H1 (cell line): ENCODE measurements around the gene BCKDHA. TPM values are rescaled to one million over a fixed set of nuclear protein-coding genes. Genes with fewer than 3 reads are reported as not detected.

ENCODE experiments used
- CTCF ChIA-PET: fragments of 300-600 bp; sonication (Branson Sonifier 250); formaldehyde crosslinking; loops from one replicate; lab custom pipeline; 2021; ENCODE audit not compliant: partially characterized antibody; lab: Charles Lee
- POLR2A ChIA-PET: fragments of 300-600 bp; sonication (Branson Sonifier 250); formaldehyde crosslinking; loops from one replicate; lab custom pipeline; 2021; ENCODE audit warnings: inconsistent platforms; ENCODE audit not compliant: partially characterized antibody; lab: Charles Lee
- DNase-seq, 2 experiments: peaks; one replicate each; pipeline versions ENCODE4 v3.0.0 to v3.0.0-alpha.2; 2010 to 2022; ENCODE audit warnings: low spot score in 2 of 2, low read depth in 1 of 2, mixed read lengths in 1 of 2
- FAIRE-seq: peaks from 2 replicates; lab custom pipeline; 2011; peaks lifted over from hg19 to GRCh38; lab: Jason Lieb, UNC
- H2AFZ ChIP-seq: 2 replicates; pipeline ENCODE4 v1.8.1; 2012; ENCODE audit warnings: low read length, inconsistent platforms
- H2AK5ac ChIP-seq: 2 replicates; pipeline ENCODE4 v1.6.1; 2013; ENCODE audit warnings: low read depth, low read length
- H2BK120ac ChIP-seq: replicated peaks from 2 replicates; pipeline ENCODE3; 2013; ENCODE audit warnings: low read depth, low read length, inconsistent platforms
- H2BK12ac ChIP-seq: 2 replicates; pipeline ENCODE4 v1.6.1; 2013; ENCODE audit warnings: low read depth, low read length
- H2BK15ac ChIP-seq: 2 replicates; pipeline ENCODE4 v1.6.1; 2013; ENCODE audit warnings: low read length
- H2BK20ac ChIP-seq: 2 replicates; pipeline ENCODE4 v1.6.1; 2013; ENCODE audit warnings: low read length
- H2BK5ac ChIP-seq: 2 replicates; pipeline ENCODE4 v1.6.1; 2013; ENCODE audit warnings: low read depth, low read length
- H3K14ac ChIP-seq: 2 replicates; pipeline ENCODE4 v1.6.1; 2013; ENCODE audit warnings: inconsistent platforms; ENCODE audit not compliant: insufficient read length
- H3K18ac ChIP-seq: 2 replicates; pipeline ENCODE4 v1.6.1; 2013; ENCODE audit warnings: low read length; ENCODE audit errors: extremely low read depth
- H3K23ac ChIP-seq: 2 replicates; pipeline ENCODE4 v1.6.1; 2013; ENCODE audit warnings: inconsistent platforms; ENCODE audit not compliant: insufficient read length
- H3K23me2 ChIP-seq: 2 replicates; pipeline ENCODE4 v1.6.1; 2013; ENCODE audit warnings: low read depth, low read length
- H3K27ac ChIP-seq: 2 replicates; pipeline ENCODE4 v1.6.1; 2011; ENCODE audit warnings: low read depth, low read length, inconsistent platforms
- H3K27me3 ChIP-seq, 4 experiments: replicated peaks in 1 of 4; 1 replicate in 1 of 4; 2 replicates in 3 of 4; pipeline versions ENCODE4 v1.6.1 to v1.8.1; 2011 to 2013; ENCODE audit warnings: low read length in 3 of 4, mild to moderate bottlenecking in 3 of 4, inconsistent platforms in 2 of 4, mixed read lengths in 2 of 4, moderate library complexity in 1 of 4; ENCODE audit not compliant: control insufficient read depth in 3 of 4, insufficient read depth in 3 of 4; ENCODE audit errors: extremely low read depth in 1 of 4
- H3K36me3 ChIP-seq, 4 experiments: 2 replicates each; pipeline versions ENCODE4 v1.6.1 to v1.8.1; 2011 to 2013; ENCODE audit warnings: mild to moderate bottlenecking in 4 of 4, low read length in 3 of 4, moderate library complexity in 2 of 4, control low read depth in 1 of 4, inconsistent platforms in 1 of 4; ENCODE audit not compliant: insufficient read depth in 4 of 4, control insufficient read depth in 2 of 4
- H3K4ac ChIP-seq: replicated peaks from 2 replicates; pipeline ENCODE3; 2013; ENCODE audit warnings: low read length, low read depth, mixed read lengths, inconsistent platforms; ENCODE audit not compliant: insufficient read length
- H3K4me1 ChIP-seq, 4 experiments: replicated peaks in 1 of 4; 1 replicate in 1 of 4; 2 replicates in 3 of 4; pipeline versions ENCODE4 v1.6.1 to v1.8.1; 2011 to 2013; ENCODE audit warnings: low read length in 3 of 4, inconsistent platforms in 2 of 4, mixed read lengths in 1 of 4; ENCODE audit not compliant: insufficient read depth in 4 of 4, control insufficient read depth in 3 of 4
- H3K4me2 ChIP-seq, 2 experiments: 2 replicates each; pipeline versions ENCODE4 v1.6.1 to v1.8.1; 2011 to 2013; ENCODE audit warnings: low read depth in 2 of 2, low read length in 2 of 2, control low read depth in 1 of 2, inconsistent platforms in 1 of 2, mild to moderate bottlenecking in 1 of 2; ENCODE audit not compliant: insufficient read depth in 1 of 2
- H3K4me3 ChIP-seq, 4 experiments: fragments of 200-600, 300-600 bp in 1 of 4; sonication (generic), shearing (Covaris generic), sonication (Bioruptor Twin) in 1 of 4; 2 replicates each; pipeline versions ENCODE4 v1.5.1 to v1.8.1; 2011 to 2016; ENCODE audit warnings: low read length in 4 of 4, low read depth in 3 of 4, control low read depth in 2 of 4, inconsistent platforms in 2 of 4, mild to moderate bottlenecking in 2 of 4, mixed read lengths in 1 of 4, moderate library complexity in 1 of 4; ENCODE audit not compliant: insufficient read depth in 2 of 4; ENCODE audit errors: extremely low read depth in 1 of 4
- H3K56ac ChIP-seq: replicated peaks from 2 replicates; pipeline ENCODE3; 2013; ENCODE audit warnings: low read depth, mild to moderate bottlenecking, mixed read lengths, low read length, inconsistent platforms; ENCODE audit not compliant: insufficient read length
- H3K79me1 ChIP-seq: 2 replicates; pipeline ENCODE4 v1.6.1; 2013; ENCODE audit warnings: low read depth, low read length, control low read depth
- H3K79me2 ChIP-seq, 2 experiments: 2 replicates each; pipeline versions ENCODE4 v1.6.1 to v1.8.1; 2012 to 2013; ENCODE audit warnings: low read length in 2 of 2, mild to moderate bottlenecking in 2 of 2, inconsistent platforms in 1 of 2; ENCODE audit not compliant: insufficient read depth in 2 of 2, control insufficient read depth in 1 of 2
- H3K9ac ChIP-seq, 4 experiments: replicated peaks in 1 of 4; 1 replicate in 1 of 4; 2 replicates in 3 of 4; pipeline versions ENCODE4 v1.6.1 to v1.8.1; 2011 to 2013; ENCODE audit warnings: low read depth in 3 of 4, low read length in 3 of 4, control low read depth in 2 of 4, mild to moderate bottlenecking in 2 of 4, moderate library complexity in 2 of 4, inconsistent platforms in 1 of 4; ENCODE audit errors: extremely low read depth in 1 of 4
- H3K9me3 ChIP-seq, 2 experiments: 2 replicates each; pipeline versions ENCODE4 v1.6.1 to v1.8.1; 2012 to 2013; ENCODE audit warnings: mild to moderate bottlenecking in 2 of 2, moderate library complexity in 2 of 2, control low read depth in 1 of 2, inconsistent platforms in 1 of 2, low read depth in 1 of 2, low read length in 1 of 2, mixed read lengths in 1 of 2; ENCODE audit not compliant: insufficient read depth in 2 of 2
- H4K20me1 ChIP-seq, 2 experiments: replicated peaks in 1 of 2; 2 replicates each; pipeline versions ENCODE3 to v1.8.1; 2011 to 2013; ENCODE audit warnings: inconsistent platforms in 2 of 2, low read length in 2 of 2, mild to moderate bottlenecking in 1 of 2; ENCODE audit not compliant: insufficient read depth in 2 of 2, control insufficient read depth in 1 of 2
- H4K5ac ChIP-seq: 2 replicates; pipeline ENCODE4 v1.6.1; 2013; ENCODE audit warnings: low read length, low read depth, mixed read lengths, inconsistent platforms; ENCODE audit not compliant: insufficient read length
- H4K8ac ChIP-seq: 2 replicates; pipeline ENCODE4 v1.8.0; 2013; ENCODE audit warnings: mild to moderate bottlenecking, moderate library complexity, low read length, inconsistent platforms; ENCODE audit not compliant: insufficient read depth; ENCODE audit errors: extremely low read depth
- H4K91ac ChIP-seq: replicated peaks from 2 replicates; pipeline ENCODE3; 2013; ENCODE audit warnings: low read length, mixed read lengths, inconsistent platforms; ENCODE audit not compliant: insufficient read length
- CEBPB ChIP-seq: IDR thresholded peaks from 2 replicates; pipeline ENCODE4 v1.6.1; 2012; ENCODE audit warnings: low read depth, low read length
- FOSL1 ChIP-seq: IDR thresholded peaks from 2 replicates; pipeline ENCODE4 v1.6.1; 2011; ENCODE audit warnings: mild to moderate bottlenecking, low read depth, low read length, moderate library complexity; ENCODE audit not compliant: insufficient read depth
- PHF8 ChIP-seq: fragments of 200-600 bp; sonication (generic); conservative IDR thresholded peaks from 2 replicates; pipeline ENCODE4 v1.7.1; 2012; ENCODE audit warnings: low read depth, mild to moderate bottlenecking, inconsistent platforms, low read length, moderate library complexity
- RNF2 ChIP-seq: fragments of 200-900, 300-1000 bp; sonication (generic); IDR thresholded peaks from 2 replicates; pipeline ENCODE4 v1.7.1; 2016; ENCODE audit warnings: borderline replicate concordance, low read depth, mild to moderate bottlenecking, antibody characterized with exemption, low read length; ENCODE audit not compliant: poor library complexity, severe bottlenecking; ENCODE audit errors: missing control alignments
- SAP30 ChIP-seq: fragments of 300-600 bp; sonication (generic); IDR thresholded peaks from 2 replicates; pipeline ENCODE4 v1.7.1; 2012; ENCODE audit warnings: low read length, moderate library complexity, mild to moderate bottlenecking, inconsistent platforms; ENCODE audit not compliant: insufficient read depth, insufficient replicate concordance
- SIN3A ChIP-seq, 2 experiments: IDR thresholded peaks in 1 of 2; conservative IDR thresholded peaks in 1 of 2; 2 replicates each; pipeline ENCODE4 v1.6.1; 2011 to 2012; ENCODE audit warnings: low read length in 2 of 2, improper control_type of control experiment in 1 of 2, low read depth in 1 of 2, mild to moderate bottlenecking in 1 of 2
- SIX5 ChIP-seq: IDR thresholded peaks from 2 replicates; pipeline ENCODE4 v1.6.1; 2011; ENCODE audit warnings: mild to moderate bottlenecking, low read depth, low read length
- SRF ChIP-seq: IDR thresholded peaks from 2 replicates; pipeline ENCODE4 v1.6.1; 2011; ENCODE audit warnings: mild to moderate bottlenecking, low read depth, low read length, moderate library complexity
- TAF7 ChIP-seq: optimal IDR thresholded peaks from 2 replicates; pipeline ENCODE3; 2011; ENCODE audit warnings: low read depth, mild to moderate bottlenecking, inconsistent platforms, low read length, moderate library complexity, borderline replicate concordance
- TBP ChIP-seq: IDR thresholded peaks from 2 replicates; pipeline ENCODE4 v1.6.1; 2011; ENCODE audit warnings: low read depth, low read length, improper control_type of control experiment
- WGBS, 2 experiments: shearing (Covaris generic) in 1 of 2; methylation state at CpG; one replicate each; pipeline versions ENCODE4 v1.1.6 to v1.1.7; 2013 to 2015; ENCODE audit warnings: low lambda C conversion rate in 2 of 2, mixed read lengths in 2 of 2, inconsistent platforms in 1 of 2, low coverage in 1 of 2, missing lambda C conversion rate in 1 of 2; ENCODE audit not compliant: insufficient replicate concordance in 2 of 2, insufficient coverage in 1 of 2, insufficient read length in 1 of 2; ENCODE audit errors: extremely low coverage in 1 of 2, missing lambda C conversion rate in 1 of 2; 5-methylcytosine and 5-hydroxymethylcytosine counted together
- polyA plus RNA-seq, 7 experiments: library from polyadenylated mRNA; depleted of rRNA in 3 of 7; stranded (reverse) in 5 of 7; unstranded in 2 of 7; fragments of >200 nt in 5 of 7; fragments of 200-250 nt in 2 of 7; gene quantifications; 1 replicate in 5 of 7; 2 replicates in 1 of 7; 4 replicates in 1 of 7; pipeline versions ENCODE4 v1.2.1 to v1.2.3, GENCODE V29; 2011 to 2013; ENCODE audit warnings: missing spikeins in 2 of 7, mixed read lengths in 2 of 7
- total RNA-seq: library from RNA; stranded (reverse); fragmentation: NEBNext Ultra II Directional; extraction: Animal tissue kit (Norgen Biotek cat#: 25700); gene quantifications from 2 replicates; pipeline ENCODE4 v1.2.1, GENCODE V29; 2021
- TF ChIP-seq, protein P1 (sequence below): IDR thresholded peaks from 2 replicates; pipeline ENCODE4 v1.6.1; 2012; ENCODE audit warnings: low read length, inconsistent platforms

Gene BCKDHA
- total and polyA plus RNA-seq, 2 of the 8 experiments (the other 6 are each of a cell fraction or from before 2014, with no cell fraction given) = 14.2 to 69.6 TPM

DNA sequence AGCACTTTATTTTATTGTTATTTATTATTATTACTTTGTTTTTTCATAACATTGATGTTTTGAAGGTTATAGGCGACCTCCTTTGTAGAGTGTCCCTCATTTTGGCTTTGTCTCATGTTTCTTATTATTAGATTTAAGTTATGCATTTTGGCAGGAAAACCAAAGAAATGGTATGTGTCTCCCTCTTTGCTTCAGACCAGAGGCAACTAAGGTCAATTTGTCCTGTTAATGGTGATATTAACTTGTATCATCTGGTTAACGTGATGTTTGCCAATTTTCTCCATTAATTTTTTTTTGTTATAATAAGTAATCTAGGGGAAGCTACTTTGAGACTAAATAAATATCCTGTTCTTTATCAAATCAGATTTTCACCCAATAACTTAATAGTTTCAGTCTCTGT lies 25.1 kb upstream of the BCKDHA start:
- H3K4me2 ChIP-seq = no peak overlapping the region
- WGBS, 2 experiments = 94% methylated on average over 2 of the region's 2 CpGs; no CpG with 5 or more reads in 1 of the 2 experiments
- FAIRE-seq (no peak), DNase-seq (no peak)
- H3K56ac ChIP-seq = no peak overlapping the region
- no peaks in the 10 kb centered on the region for H3K79me2 ChIP-seq
- no peaks in the 10 kb centered on the region; the same call in 1 of the 2 replicates for H3K79me1 ChIP-seq
- H2BK5ac ChIP-seq = no peak overlapping the region
- ChIA-PET POLR2A (interaction anchor here (1.5 to 2.2 kb wide), 2 partner anchors 7 to 9 kb away, joined by 3 to 8 read pairs; partner anchors contain the start of gene B9D2), CTCF (interaction anchor here (0.6 to 3.0 kb wide), 4 partner anchors 8 to 51 kb away, joined by 3 to 11 read pairs (median 4); partner anchors contain the start of gene B9D2)
- H3K9ac ChIP-seq = no peak overlapping the region
- no peak overlapping the region for H2BK12ac ChIP-seq
- H3K27me3 ChIP-seq = peaks cover 0 to 9% (median 2%) of the 10 kb centered on the region in 4 experiments; a peak in 4 of 7 replicates
- H3K36me3 ChIP-seq = no peaks in the 10 kb centered on the region
- no peak overlapping the region for H4K5ac ChIP-seq
- H3K9me3 ChIP-seq = no peaks in the 10 kb centered on the region
- H2BK20ac ChIP-seq = no peak overlapping the region
- H3K27ac ChIP-seq = no peak overlapping the region
- peaks cover 0 to 5% (median 2%) of the 10 kb centered on the region in 4 experiments; a peak in 5 of 7 replicates for H3K4me1 ChIP-seq
- H3K23ac ChIP-seq = no peak overlapping the region
- peaks cover 12% of the 10 kb centered on the region for H3K23me2 ChIP-seq
- H4K8ac ChIP-seq = no peak overlapping the region
- H2BK15ac ChIP-seq = no peak overlapping the region
- no peak overlapping the region for H2AFZ ChIP-seq
- no peak overlapping the region for H3K18ac ChIP-seq
- TF ChIP-seq SAP30 (no peak), PHF8 (no peak), SIX5 (no peak), RNF2 (no peak), SIN3A (conservative IDR thresholded peaks at IDR 0.05 in 1 of 2, IDR thresholded peaks at IDR 0.05 in 1 of 2; ENCODE audit: low read depth in 1 of 2, low read length in 2 of 2) (no peak), TAF7 (no peak), CEBPB (no peak), FOSL1 (no peak), TBP (no peak), SRF (no peak)
- TF ChIP-seq, protein P1, sequence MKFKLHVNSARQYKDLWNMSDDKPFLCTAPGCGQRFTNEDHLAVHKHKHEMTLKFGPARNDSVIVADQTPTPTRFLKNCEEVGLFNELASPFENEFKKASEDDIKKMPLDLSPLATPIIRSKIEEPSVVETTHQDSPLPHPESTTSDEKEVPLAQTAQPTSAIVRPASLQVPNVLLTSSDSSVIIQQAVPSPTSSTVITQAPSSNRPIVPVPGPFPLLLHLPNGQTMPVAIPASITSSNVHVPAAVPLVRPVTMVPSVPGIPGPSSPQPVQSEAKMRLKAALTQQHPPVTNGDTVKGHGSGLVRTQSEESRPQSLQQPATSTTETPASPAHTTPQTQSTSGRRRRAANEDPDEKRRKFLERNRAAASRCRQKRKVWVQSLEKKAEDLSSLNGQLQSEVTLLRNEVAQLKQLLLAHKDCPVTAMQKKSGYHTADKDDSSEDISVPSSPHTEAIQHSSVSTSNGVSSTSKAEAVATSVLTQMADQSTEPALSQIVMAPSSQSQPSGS = no peak
- H4K20me1 ChIP-seq = no peaks in the 10 kb centered on the region
- H2BK120ac ChIP-seq = no peak overlapping the region
- no peak overlapping the region for H3K4ac ChIP-seq
- no peak overlapping the region for H3K14ac ChIP-seq
- no peak overlapping the region for H2AK5ac ChIP-seq
- H4K91ac ChIP-seq = no peak overlapping the region
- H3K4me3 ChIP-seq = no peak overlapping the region
